ENCODE measurements around the gene ABCB1.

DNA sequence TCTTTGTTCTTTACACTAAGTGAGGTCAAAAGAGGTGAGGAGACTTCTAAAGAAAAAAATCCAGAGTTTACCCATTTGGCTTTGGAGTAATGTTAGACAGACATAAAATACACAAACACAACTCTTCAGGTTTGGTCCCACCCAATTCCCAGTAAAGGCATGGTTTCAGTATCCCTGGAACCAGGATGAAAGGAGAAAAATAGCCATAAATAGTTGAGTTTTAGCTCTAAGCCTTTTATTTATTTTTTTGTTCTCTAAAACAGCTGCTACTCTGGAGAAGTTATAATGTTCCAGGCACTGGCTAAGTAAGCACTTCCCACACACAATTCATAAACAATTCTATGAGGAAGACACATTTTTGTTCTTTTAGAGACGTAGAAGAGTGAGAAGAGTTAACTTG lies 4.0 kb downstream of the ABCB1 start:
- TF ChIP-seq POLR2A (IDR thresholded peaks at IDR 0.05; ENCODE audit: insufficient read depth in 1 of 2, low read depth in 2 of 2, low read length in 2 of 2) (no peak), HES4 (CRISPR knock-in tag; IDR thresholded peaks at IDR 0.05; ENCODE audit: borderline replicate concordance) (no peak), TCF7L2 (IDR thresholded peaks at IDR 0.05; ENCODE audit: low read depth, low read length) (no peak), REST (IDR thresholded peaks at IDR 0.05; ENCODE audit: borderline replicate concordance in 1 of 2, low read depth in 1 of 2, low read length in 2 of 2) (no peak), ZFP36 (IDR thresholded peaks at IDR 0.05; ENCODE audit: borderline replicate concordance, low read depth, low read length, partially characterized antibody) (no peak)
- TF ChIP-seq, protein P1, sequence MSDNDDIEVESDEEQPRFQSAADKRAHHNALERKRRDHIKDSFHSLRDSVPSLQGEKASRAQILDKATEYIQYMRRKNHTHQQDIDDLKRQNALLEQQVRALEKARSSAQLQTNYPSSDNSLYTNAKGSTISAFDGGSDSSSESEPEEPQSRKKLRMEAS (IDR thresholded peaks at IDR 0.05), result no peak
- TF ChIP-seq, protein P2, sequence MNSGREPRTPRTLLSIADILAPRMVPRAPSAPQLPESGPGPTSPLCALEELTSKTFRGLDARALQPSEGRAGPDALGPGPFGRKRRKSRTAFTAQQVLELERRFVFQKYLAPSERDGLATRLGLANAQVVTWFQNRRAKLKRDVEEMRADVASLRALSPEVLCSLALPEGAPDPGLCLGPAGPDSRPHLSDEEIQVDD (CRISPR knock-in tag; IDR thresholded peaks at IDR 0.05; ENCODE audit: borderline replicate concordance), result no peak
